H1 (cell line): ENCODE data around the gene GDE1. TPM values are rescaled to one million over a fixed set of nuclear protein-coding genes. Genes with fewer than 3 reads are reported as not detected.
A peak's percentile ranks its signal among the peaks of the same experiment; 100 is the strongest.

Source experiments
- CTCF ChIA-PET: fragments of 300-600 bp; sonication (Branson Sonifier 250); formaldehyde crosslinking; loops from one replicate; lab custom pipeline; 2021; ENCODE audit not compliant: partially characterized antibody; lab: Charles Lee
- POLR2A ChIA-PET: fragments of 300-600 bp; sonication (Branson Sonifier 250); formaldehyde crosslinking; loops from one replicate; lab custom pipeline; 2021; ENCODE audit warnings: inconsistent platforms; ENCODE audit not compliant: partially characterized antibody; lab: Charles Lee
- DNase-seq, 2 experiments: peaks; one replicate each; pipeline versions ENCODE4 v3.0.0 to v3.0.0-alpha.2; 2010 to 2022; ENCODE audit warnings: low spot score in 2 of 2, low read depth in 1 of 2, mixed read lengths in 1 of 2
- FAIRE-seq: peaks from 2 replicates; lab custom pipeline; 2011; peaks lifted over from hg19 to GRCh38; lab: Jason Lieb, UNC
- H2AFZ ChIP-seq: 2 replicates; pipeline ENCODE4 v1.8.1; 2012; ENCODE audit warnings: low read length, inconsistent platforms
- H2AK5ac ChIP-seq: 2 replicates; pipeline ENCODE4 v1.6.1; 2013; ENCODE audit warnings: low read depth, low read length
- H2BK120ac ChIP-seq: replicated peaks from 2 replicates; pipeline ENCODE3; 2013; ENCODE audit warnings: low read depth, low read length, inconsistent platforms
- H2BK12ac ChIP-seq: 2 replicates; pipeline ENCODE4 v1.6.1; 2013; ENCODE audit warnings: low read depth, low read length
- H2BK15ac ChIP-seq: 2 replicates; pipeline ENCODE4 v1.6.1; 2013; ENCODE audit warnings: low read length
- H2BK20ac ChIP-seq: 2 replicates; pipeline ENCODE4 v1.6.1; 2013; ENCODE audit warnings: low read length
- H2BK5ac ChIP-seq: 2 replicates; pipeline ENCODE4 v1.6.1; 2013; ENCODE audit warnings: low read depth, low read length
- H3K14ac ChIP-seq: 2 replicates; pipeline ENCODE4 v1.6.1; 2013; ENCODE audit warnings: inconsistent platforms; ENCODE audit not compliant: insufficient read length
- H3K18ac ChIP-seq: 2 replicates; pipeline ENCODE4 v1.6.1; 2013; ENCODE audit warnings: low read length; ENCODE audit errors: extremely low read depth
- H3K23ac ChIP-seq: 2 replicates; pipeline ENCODE4 v1.6.1; 2013; ENCODE audit warnings: inconsistent platforms; ENCODE audit not compliant: insufficient read length
- H3K23me2 ChIP-seq: 2 replicates; pipeline ENCODE4 v1.6.1; 2013; ENCODE audit warnings: low read depth, low read length
- H3K27ac ChIP-seq: 2 replicates; pipeline ENCODE4 v1.6.1; 2011; ENCODE audit warnings: low read depth, low read length, inconsistent platforms
- H3K27me3 ChIP-seq, 4 experiments: replicated peaks in 1 of 4; 1 replicate in 1 of 4; 2 replicates in 3 of 4; pipeline versions ENCODE4 v1.6.1 to v1.8.1; 2011 to 2013; ENCODE audit warnings: low read length in 3 of 4, mild to moderate bottlenecking in 3 of 4, inconsistent platforms in 2 of 4, mixed read lengths in 2 of 4, moderate library complexity in 1 of 4; ENCODE audit not compliant: control insufficient read depth in 3 of 4, insufficient read depth in 3 of 4; ENCODE audit errors: extremely low read depth in 1 of 4
- H3K36me3 ChIP-seq, 4 experiments: 2 replicates each; pipeline versions ENCODE4 v1.6.1 to v1.8.1; 2011 to 2013; ENCODE audit warnings: mild to moderate bottlenecking in 4 of 4, low read length in 3 of 4, moderate library complexity in 2 of 4, control low read depth in 1 of 4, inconsistent platforms in 1 of 4; ENCODE audit not compliant: insufficient read depth in 4 of 4, control insufficient read depth in 2 of 4
- H3K4ac ChIP-seq: replicated peaks from 2 replicates; pipeline ENCODE3; 2013; ENCODE audit warnings: low read length, low read depth, mixed read lengths, inconsistent platforms; ENCODE audit not compliant: insufficient read length
- H3K4me1 ChIP-seq, 4 experiments: replicated peaks in 1 of 4; 1 replicate in 1 of 4; 2 replicates in 3 of 4; pipeline versions ENCODE4 v1.6.1 to v1.8.1; 2011 to 2013; ENCODE audit warnings: low read length in 3 of 4, inconsistent platforms in 2 of 4, mixed read lengths in 1 of 4; ENCODE audit not compliant: insufficient read depth in 4 of 4, control insufficient read depth in 3 of 4
- H3K4me2 ChIP-seq, 2 experiments: 2 replicates each; pipeline versions ENCODE4 v1.6.1 to v1.8.1; 2011 to 2013; ENCODE audit warnings: low read depth in 2 of 2, low read length in 2 of 2, control low read depth in 1 of 2, inconsistent platforms in 1 of 2, mild to moderate bottlenecking in 1 of 2; ENCODE audit not compliant: insufficient read depth in 1 of 2
- H3K4me3 ChIP-seq, 4 experiments: fragments of 200-600, 300-600 bp in 1 of 4; sonication (generic), shearing (Covaris generic), sonication (Bioruptor Twin) in 1 of 4; 2 replicates each; pipeline versions ENCODE4 v1.5.1 to v1.8.1; 2011 to 2016; ENCODE audit warnings: low read length in 4 of 4, low read depth in 3 of 4, control low read depth in 2 of 4, inconsistent platforms in 2 of 4, mild to moderate bottlenecking in 2 of 4, mixed read lengths in 1 of 4, moderate library complexity in 1 of 4; ENCODE audit not compliant: insufficient read depth in 2 of 4; ENCODE audit errors: extremely low read depth in 1 of 4
- H3K56ac ChIP-seq: replicated peaks from 2 replicates; pipeline ENCODE3; 2013; ENCODE audit warnings: low read depth, mild to moderate bottlenecking, mixed read lengths, low read length, inconsistent platforms; ENCODE audit not compliant: insufficient read length
- H3K79me1 ChIP-seq: 2 replicates; pipeline ENCODE4 v1.6.1; 2013; ENCODE audit warnings: low read depth, low read length, control low read depth
- H3K79me2 ChIP-seq, 2 experiments: 2 replicates each; pipeline versions ENCODE4 v1.6.1 to v1.8.1; 2012 to 2013; ENCODE audit warnings: low read length in 2 of 2, mild to moderate bottlenecking in 2 of 2, inconsistent platforms in 1 of 2; ENCODE audit not compliant: insufficient read depth in 2 of 2, control insufficient read depth in 1 of 2
- H3K9ac ChIP-seq, 4 experiments: replicated peaks in 1 of 4; 1 replicate in 1 of 4; 2 replicates in 3 of 4; pipeline versions ENCODE4 v1.6.1 to v1.8.1; 2011 to 2013; ENCODE audit warnings: low read depth in 3 of 4, low read length in 3 of 4, control low read depth in 2 of 4, mild to moderate bottlenecking in 2 of 4, moderate library complexity in 2 of 4, inconsistent platforms in 1 of 4; ENCODE audit errors: extremely low read depth in 1 of 4
- H3K9me3 ChIP-seq, 2 experiments: 2 replicates each; pipeline versions ENCODE4 v1.6.1 to v1.8.1; 2012 to 2013; ENCODE audit warnings: mild to moderate bottlenecking in 2 of 2, moderate library complexity in 2 of 2, control low read depth in 1 of 2, inconsistent platforms in 1 of 2, low read depth in 1 of 2, low read length in 1 of 2, mixed read lengths in 1 of 2; ENCODE audit not compliant: insufficient read depth in 2 of 2
- H4K20me1 ChIP-seq, 2 experiments: replicated peaks in 1 of 2; 2 replicates each; pipeline versions ENCODE3 to v1.8.1; 2011 to 2013; ENCODE audit warnings: inconsistent platforms in 2 of 2, low read length in 2 of 2, mild to moderate bottlenecking in 1 of 2; ENCODE audit not compliant: insufficient read depth in 2 of 2, control insufficient read depth in 1 of 2
- H4K5ac ChIP-seq: 2 replicates; pipeline ENCODE4 v1.6.1; 2013; ENCODE audit warnings: low read length, low read depth, mixed read lengths, inconsistent platforms; ENCODE audit not compliant: insufficient read length
- H4K8ac ChIP-seq: 2 replicates; pipeline ENCODE4 v1.8.0; 2013; ENCODE audit warnings: mild to moderate bottlenecking, moderate library complexity, low read length, inconsistent platforms; ENCODE audit not compliant: insufficient read depth; ENCODE audit errors: extremely low read depth
- H4K91ac ChIP-seq: replicated peaks from 2 replicates; pipeline ENCODE3; 2013; ENCODE audit warnings: low read length, mixed read lengths, inconsistent platforms; ENCODE audit not compliant: insufficient read length
- CEBPB ChIP-seq: IDR thresholded peaks from 2 replicates; pipeline ENCODE4 v1.6.1; 2012; ENCODE audit warnings: low read depth, low read length
- E2F6 ChIP-seq: IDR thresholded peaks from 2 replicates; pipeline ENCODE4 v1.6.1; 2012; ENCODE audit warnings: inconsistent platforms
- RAD21 ChIP-seq, 2 experiments: IDR thresholded peaks in 1 of 2; conservative IDR thresholded peaks in 1 of 2; 2 replicates each; pipeline ENCODE4 v1.6.1; 2011; ENCODE audit warnings: low read depth in 2 of 2, low read length in 2 of 2, improper control_type of control experiment in 1 of 2, inconsistent platforms in 1 of 2, mild to moderate bottlenecking in 1 of 2, moderate library complexity in 1 of 2
- TBP ChIP-seq: IDR thresholded peaks from 2 replicates; pipeline ENCODE4 v1.6.1; 2011; ENCODE audit warnings: low read depth, low read length, improper control_type of control experiment
- WGBS, 2 experiments: shearing (Covaris generic) in 1 of 2; methylation state at CpG; one replicate each; pipeline versions ENCODE4 v1.1.6 to v1.1.7; 2013 to 2015; ENCODE audit warnings: low lambda C conversion rate in 2 of 2, mixed read lengths in 2 of 2, inconsistent platforms in 1 of 2, low coverage in 1 of 2, missing lambda C conversion rate in 1 of 2; ENCODE audit not compliant: insufficient replicate concordance in 2 of 2, insufficient coverage in 1 of 2, insufficient read length in 1 of 2; ENCODE audit errors: extremely low coverage in 1 of 2, missing lambda C conversion rate in 1 of 2; 5-methylcytosine and 5-hydroxymethylcytosine counted together
- polyA plus RNA-seq, 7 experiments: library from polyadenylated mRNA; depleted of rRNA in 3 of 7; stranded (reverse) in 5 of 7; unstranded in 2 of 7; fragments of >200 nt in 5 of 7; fragments of 200-250 nt in 2 of 7; gene quantifications; 1 replicate in 5 of 7; 2 replicates in 1 of 7; 4 replicates in 1 of 7; pipeline versions ENCODE4 v1.2.1 to v1.2.3, GENCODE V29; 2011 to 2013; ENCODE audit warnings: missing spikeins in 2 of 7, mixed read lengths in 2 of 7
- total RNA-seq: library from RNA; stranded (reverse); fragmentation: NEBNext Ultra II Directional; extraction: Animal tissue kit (Norgen Biotek cat#: 25700); gene quantifications from 2 replicates; pipeline ENCODE4 v1.2.1, GENCODE V29; 2021
- TF ChIP-seq, protein P1 (sequence below): IDR thresholded peaks from 2 replicates; pipeline ENCODE4 v1.6.1; 2012; ENCODE audit warnings: low read length, inconsistent platforms

Gene GDE1
- total and polyA plus RNA-seq, 2 of the 8 experiments (the other 6 are each of a cell fraction or from before 2014, with no cell fraction given), result 29.2 to 70.8 TPM

- ChIA-PET POLR2A (interaction anchor here (1.7 kb wide), 1 partner anchor 26 kb away, joined by 5 read pairs; the partner anchor contains the start of gene VPS35L), CTCF (no interaction called here)
- H3K27me3 ChIP-seq, result no peaks in the 10 kb centered on the region
Measured at GRCh38 chr16:19528666-19529065, 6.8 kb upstream of the GDE1 start.

More at GRCh38 chr16:19528666-19529065, 6.8 kb upstream of the GDE1 start:
- H3K79me1 ChIP-seq, result peaks cover 5% of the 10 kb centered on the region; the same call in 1 of the 2 replicates
- no peak overlapping the region for H3K23ac ChIP-seq
- H3K27ac ChIP-seq, result no peak overlapping the region
- H2AK5ac ChIP-seq, result no peak overlapping the region
- H3K4me3 ChIP-seq, result no peak overlapping the region
- H4K91ac ChIP-seq, result no peak overlapping the region
- no peak overlapping the region for H2BK5ac ChIP-seq
- no peaks in the 10 kb centered on the region for H4K20me1 ChIP-seq
- WGBS, 2 experiments, result 95% methylated on average over 3 of the region's 3 CpGs; no CpG with 5 or more reads in 1 of the 2 experiments
- peaks cover 0 to 27% of the 10 kb centered on the region in 2 experiments; a peak in 3 of 4 replicates for H3K79me2 ChIP-seq
- no peak overlapping the region for H2BK20ac ChIP-seq
- FAIRE-seq, result no peak
- no peaks in the 10 kb centered on the region for H3K9me3 ChIP-seq
- H3K4me2 ChIP-seq, result no peak overlapping the region
- no peak overlapping the region for H3K9ac ChIP-seq
- peaks cover 0 to 23% (median 11%) of the 10 kb centered on the region in 4 experiments; a peak in 4 of 8 replicates for H3K36me3 ChIP-seq
- no peak overlapping the region for H3K56ac ChIP-seq
- peaks cover 0 to 6% (median 2%) of the 10 kb centered on the region in 4 experiments; a peak in 3 of 7 replicates for H3K4me1 ChIP-seq
- no peak overlapping the region for H4K5ac ChIP-seq
- no peak overlapping the region for H2BK15ac ChIP-seq
- no peak overlapping the region for H3K4ac ChIP-seq
- no peak overlapping the region for H4K8ac ChIP-seq
- H3K18ac ChIP-seq, result no peak overlapping the region
- no peak overlapping the region for H2AFZ ChIP-seq
- no peak overlapping the region for H3K14ac ChIP-seq
- no peak for DNase-seq
- H3K23me2 ChIP-seq, result peaks cover 5% of the 10 kb centered on the region
- no peak overlapping the region for H2BK120ac ChIP-seq
- no peak overlapping the region for H2BK12ac ChIP-seq
- no peak for TF ChIP-seq TBP
- TF ChIP-seq CEBPB, result 0 out of 2 replicates have a peak, but pooled peaks have one; percentile 29
- TF ChIP-seq, protein P1, sequence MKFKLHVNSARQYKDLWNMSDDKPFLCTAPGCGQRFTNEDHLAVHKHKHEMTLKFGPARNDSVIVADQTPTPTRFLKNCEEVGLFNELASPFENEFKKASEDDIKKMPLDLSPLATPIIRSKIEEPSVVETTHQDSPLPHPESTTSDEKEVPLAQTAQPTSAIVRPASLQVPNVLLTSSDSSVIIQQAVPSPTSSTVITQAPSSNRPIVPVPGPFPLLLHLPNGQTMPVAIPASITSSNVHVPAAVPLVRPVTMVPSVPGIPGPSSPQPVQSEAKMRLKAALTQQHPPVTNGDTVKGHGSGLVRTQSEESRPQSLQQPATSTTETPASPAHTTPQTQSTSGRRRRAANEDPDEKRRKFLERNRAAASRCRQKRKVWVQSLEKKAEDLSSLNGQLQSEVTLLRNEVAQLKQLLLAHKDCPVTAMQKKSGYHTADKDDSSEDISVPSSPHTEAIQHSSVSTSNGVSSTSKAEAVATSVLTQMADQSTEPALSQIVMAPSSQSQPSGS, result no peak
- TF ChIP-seq RAD21 (IDR thresholded peaks at IDR 0.05 in 1 of 2, conservative IDR thresholded peaks at IDR 0.05 in 1 of 2; ENCODE audit: low read depth in 2 of 2, low read length in 2 of 2), result no peak
- TF ChIP-seq E2F6, result no peak
